Spleen (tissue), 11 donors: ENCODE data around the gene ARL5B. TPM values are rescaled to one million over a fixed set of nuclear protein-coding genes. Genes with fewer than 3 reads are reported as not detected.

Experiments
- DNase-seq: peaks from one replicate; pipeline ENCODE4 v3.0.0-alpha.2; 2020
- H3K27ac ChIP-seq, 8 donors: fragments of 200-600 bp; sonication (generic) in 7 of 8; 1 replicate in 4 of 8; 2 replicates in 4 of 8; pipeline versions ENCODE4 v1.5.0 to v1.8.0; 2016 to 2021; ENCODE audit warnings: inconsistent platforms in 4 of 8, mild to moderate bottlenecking in 4 of 8, moderate library complexity in 1 of 8
- H3K27me3 ChIP-seq, 7 donors: fragments of 200-600 bp; sonication (generic) in 6 of 7; replicated peaks in 1 of 7; 1 replicate in 4 of 7; 2 replicates in 3 of 7; pipeline versions ENCODE4 v1.5.0 to v1.8.0; 2016 to 2021; ENCODE audit warnings: inconsistent platforms in 3 of 7, mild to moderate bottlenecking in 1 of 7
- H3K36me3 ChIP-seq, 6 donors: fragments of 200-600 bp; sonication (generic) in 5 of 6; 1 replicate in 4 of 6; 2 replicates in 2 of 6; pipeline versions ENCODE4 v1.5.0 to v1.8.0; 2016 to 2021; ENCODE audit warnings: inconsistent platforms in 2 of 6
- H3K4me1 ChIP-seq, 6 donors: fragments of 200-600 bp; sonication (generic) in 5 of 6; 1 replicate in 3 of 6; 2 replicates in 3 of 6; pipeline versions ENCODE4 v1.5.0 to v1.8.0; 2016 to 2021; ENCODE audit warnings: inconsistent platforms in 3 of 6
- H3K4me3 ChIP-seq, 8 donors: fragments of 200-600 bp; sonication (generic) in 7 of 8; 1 replicate in 4 of 8; 2 replicates in 4 of 8; pipeline versions ENCODE4 v1.5.0 to v1.8.0; 2016 to 2021; ENCODE audit warnings: inconsistent platforms in 4 of 8, mild to moderate bottlenecking in 4 of 8, moderate library complexity in 2 of 8
- H3K9me3 ChIP-seq, 8 donors: fragments of 200-600 bp; sonication (generic) in 7 of 8; 1 replicate in 4 of 8; 2 replicates in 4 of 8; pipeline versions ENCODE4 v1.5.0 to v1.8.0; 2016 to 2021; ENCODE audit warnings: inconsistent platforms in 4 of 8
- CTCF ChIP-seq, 11 experiments: fragments of 200-600 bp in 7 of 11; fragments of 450-650 bp in 4 of 11; sonication (generic) in 4 of 11; IDR thresholded peaks in 8 of 11; conservative IDR thresholded peaks in 3 of 11; 1 replicate in 7 of 11; 2 replicates in 4 of 11; pipeline versions ENCODE4 v1.4.0 to v1.8.0; 2016 to 2021; ENCODE audit warnings: antibody characterized with exemption in 11 of 11, inconsistent platforms in 4 of 11, mild to moderate bottlenecking in 1 of 11
- POLR2A ChIP-seq, 3 donors: fragments of 450-650 bp; IDR thresholded peaks; one replicate each; pipeline ENCODE4 v1.5.1; 2017; ENCODE audit warnings: antibody characterized with exemption in 3 of 3, mild to moderate bottlenecking in 1 of 3
- POLR2AphosphoS5 ChIP-seq, 3 donors: sonication (generic); formaldehyde crosslinking; IDR thresholded peaks; one replicate each; pipeline ENCODE4 v1.5.1; 2017; ENCODE audit warnings: antibody characterized with exemption in 3 of 3
- WGBS, 5 donors: extraction: QIAGEN DNeasy Blood & Tissue Kit in 3 of 5; methylation state at CpG; one replicate each; pipeline versions ENCODE4 v1.1.5 to v1.1.7; 2013 to 2018; 5-methylcytosine and 5-hydroxymethylcytosine counted together
- intact Hi-C: fragments of 100-400 bp; cut with DNase I; formaldehyde crosslinking; loops from one replicate; pipeline ENCODE4 v1.15.0; 2023; ENCODE audit warnings: low total_unique reads
- polyA plus RNA-seq, 3 donors: library from polyadenylated mRNA; stranded (reverse); fragments of 200-250 nt; gene quantifications; one replicate each; pipeline ENCODE4 v1.2.1, GENCODE V29; 2013
- total RNA-seq, 7 donors: library from RNA; depleted of rRNA in 3 of 7; stranded (reverse); fragments of >200 nt in 3 of 7; fragmentation: NEBNext Ultra II Directional in 4 of 7; extraction: Animal tissue kit (Norgen Biotek cat#: 25700) in 4 of 7; gene quantifications; one replicate each; pipeline versions ENCODE4 v1.1.0 to v1.2.1, GENCODE V29; 2016 to 2021
- donor health status: healthy with polysubstance abuse.
- donor health status: DM: no; HTN: no; CAD: no; lungs with moderate emphysema.
- donor health status: DM: no; HTN: no; CAD: no.
- donor health status: Bipolar disorder and iron deficiency.
- donor health status: healthy.
- donor health status: DM: no; HTN: no; CAD: no.
- donor health status: DM: yes; HTN: yes; CAD: no.

ARL5B gene
- total and polyA plus RNA-seq, 10 donors, result 1.7 to 18.3 (median 11.3) TPM

DNA sequence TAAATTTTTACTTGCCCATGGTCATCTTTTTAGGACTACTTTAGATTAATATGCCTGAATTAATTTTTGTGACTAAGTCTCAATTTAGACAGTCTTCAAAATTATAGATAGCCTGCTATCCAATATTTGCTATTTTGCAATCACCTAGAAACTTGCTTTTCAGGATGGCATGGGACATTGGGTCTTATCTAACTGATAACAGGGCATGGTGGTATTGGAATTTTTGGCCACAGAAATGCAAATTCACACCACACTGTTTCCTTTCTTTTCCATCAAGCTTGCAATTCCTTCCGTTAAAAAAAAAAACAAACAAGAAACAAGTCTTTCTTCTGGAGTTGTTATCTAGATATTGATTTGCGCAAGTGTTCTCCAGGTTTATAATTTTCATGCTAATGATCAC is 8.8 kb downstream of the ARL5B start:
- Histone ChIP-seq H3K36me3 (peaks cover 0 to 77% (median 39%) of the 10 kb centered on the region in 6 donors), H3K4me3 (no peak overlapping the region), H3K27me3 (no peaks in the 10 kb centered on the region), H3K9me3 (no peaks in the 10 kb centered on the region), H3K27ac (no peak overlapping the region), H3K4me1 (peaks cover 0 to 31% (median 4%) of the 10 kb centered on the region in 6 donors)
- intact Hi-C loops, result no loop called here
- 85 to 92% (median 88%) methylated on average over 2 of the region's 2 CpGs for WGBS, 5 donors
- no peak for DNase-seq
- TF ChIP-seq POLR2AphosphoS5 (IDR thresholded peaks at IDR 0.05) (no peak), CTCF (IDR thresholded peaks at IDR 0.05 in 8 of 11, conservative IDR thresholded peaks at IDR 0.05 in 3 of 11) (no peak), POLR2A (IDR thresholded peaks at IDR 0.05) (no peak)

- intact Hi-C loops, result no loop called here
These were observed 16.0 kb downstream of the ARL5B start for GRCh38 chr10:18675086-18675801.

DNA sequence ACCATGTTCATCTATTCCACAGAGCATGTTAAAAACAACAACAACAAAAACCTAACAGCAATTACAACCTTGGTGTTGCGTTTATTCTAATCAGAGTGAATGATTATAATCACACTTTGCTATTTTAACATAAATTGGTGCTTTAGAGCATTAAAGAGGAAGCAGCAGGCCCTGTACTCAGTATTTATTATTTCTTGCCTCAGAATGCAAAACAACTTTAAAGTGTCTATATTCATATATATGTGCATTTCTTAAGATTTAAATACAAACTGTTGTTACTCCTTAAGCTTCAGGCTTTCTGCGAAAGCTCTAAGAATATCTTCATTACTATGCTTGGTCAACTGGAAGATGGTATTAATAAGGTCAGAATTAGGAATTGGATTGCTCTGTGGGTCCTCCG is 21.5 kb downstream of the ARL5B start:
- H3K4me3 ChIP-seq, result no peak overlapping the region
- no peaks in the 10 kb centered on the region for H3K9me3 ChIP-seq
- H3K4me1 ChIP-seq, result no peaks in the 10 kb centered on the region
- WGBS, 5 donors, result 92 to 98% (median 95%) methylated on average over 3 of the region's 3 CpGs
- peaks cover 0 to 24% (median 1%) of the 10 kb centered on the region in 6 donors for H3K36me3 ChIP-seq
- no peaks in the 10 kb centered on the region for H3K27me3 ChIP-seq
- DNase-seq, result no peak
- no peak for TF ChIP-seq POLR2A (IDR thresholded peaks at IDR 0.05)
- TF ChIP-seq CTCF (IDR thresholded peaks at IDR 0.05 in 8 of 11, conservative IDR thresholded peaks at IDR 0.05 in 3 of 11), result no peak
- no peak for TF ChIP-seq POLR2AphosphoS5 (IDR thresholded peaks at IDR 0.05)
- no peak overlapping the region for H3K27ac ChIP-seq
- intact Hi-C loops, result no loop called here

More at GRCh38 chr10:18675086-18675801, 16.0 kb downstream of the ARL5B start:
- H3K4me1 ChIP-seq, result no peaks in the 10 kb centered on the region
- no peak for TF ChIP-seq CTCF (IDR thresholded peaks at IDR 0.05 in 8 of 11, conservative IDR thresholded peaks at IDR 0.05 in 3 of 11)
- no peak for TF ChIP-seq POLR2AphosphoS5 (IDR thresholded peaks at IDR 0.05)
- TF ChIP-seq POLR2A (IDR thresholded peaks at IDR 0.05), result no peak
- DNase-seq, result no peak
- H3K4me3 ChIP-seq, result no peak overlapping the region
- WGBS, 5 donors, result 93 to 99% (median 98%) methylated on average over 4 of the region's 4 CpGs
- H3K27ac ChIP-seq, result no peak overlapping the region
- peaks cover 2 to 79% (median 49%) of the 10 kb centered on the region in 6 donors for H3K36me3 ChIP-seq
- H3K27me3 ChIP-seq, result no peaks in the 10 kb centered on the region
- H3K9me3 ChIP-seq, result no peaks in the 10 kb centered on the region

- Histone ChIP-seq H3K4me1 (no peaks in the 10 kb centered on the region), H3K27ac (no peak overlapping the region), H3K9me3 (no peaks in the 10 kb centered on the region), H3K27me3 (no peaks in the 10 kb centered on the region), H3K4me3 (no peak overlapping the region), H3K36me3 (peaks cover 0 to 17% (median 0%) of the 10 kb centered on the region in 6 donors)
- intact Hi-C loops, result no loop called here
- DNase-seq, result no peak
- WGBS, 5 donors, result 48 to 67% (median 50%) methylated on average over 2 of the region's 2 CpGs
- no peak for TF ChIP-seq POLR2AphosphoS5 (IDR thresholded peaks at IDR 0.05)
- no peak for TF ChIP-seq POLR2A (IDR thresholded peaks at IDR 0.05)
- no peak for TF ChIP-seq CTCF (IDR thresholded peaks at IDR 0.05 in 8 of 11, conservative IDR thresholded peaks at IDR 0.05 in 3 of 11)
These were observed 22.1 kb downstream of the ARL5B start for GRCh38 chr10:18681366-18681765.
